K562 (cell line): Measurements from ENCODE around the gene BICD1. TPM values are rescaled to one million over a fixed set of nuclear protein-coding genes. Genes with fewer than 3 reads are reported as not detected.

Experiments used
- ATAC-seq: fragments of 200-7000 bp; cut with Tn5 transposase; 3 replicates; pipeline ENCODE4 v1.9.1; 2020; ENCODE audit warnings: moderate library complexity
- BruUV-seq: library from RNA; stranded (reverse); fragments of 400-500 nt; replicated peaks from 2 replicates; lab custom pipeline; 2021; lab: Mats Ljungman, UMichigan
- CTCF ChIA-PET: fragments of 300-600 bp; formaldehyde crosslinking; extraction: SDS; loops from one replicate; lab custom pipeline; 2021; ENCODE audit warnings: low intra/inter-chr PET ratio; lab: Yijun Ruan, JAX
- POLR2A ChIA-PET: fragments of 300-600, 350-650 bp; sonication (Branson Sonifier 250); formaldehyde crosslinking; extraction: SDS; loops from one replicate; lab custom pipeline; 2021; ENCODE audit warnings: antibody characterized with exemption, inconsistent platforms; lab: Yijun Ruan, JAX
- DNase-seq, 4 experiments: peaks; one replicate each; pipeline versions ENCODE4 v3.0.0 to v3.0.0-alpha.2; 2011 to 2018; ENCODE audit warnings: low spot score in 3 of 4, mixed read lengths in 3 of 4; ENCODE audit errors: extremely low read depth in 1 of 4
- FAIRE-seq: peaks from 2 replicates; lab custom pipeline; 2011; peaks lifted over from hg19 to GRCh38; lab: Jason Lieb, UNC
- H2AFZ ChIP-seq: 2 replicates; pipeline ENCODE4 v1.6.0; 2011; ENCODE audit warnings: low read depth, low read length, control low read depth, inconsistent platforms
- H3K27ac ChIP-seq: fragments of 200-600 bp; 3 replicates; pipeline ENCODE4 v1.8.0; 2011; ENCODE audit warnings: low read depth, mild to moderate bottlenecking, control low read depth, inconsistent platforms, low read length, moderate library complexity, mixed read lengths; ENCODE audit errors: extremely low read depth
- H3K27me3 ChIP-seq, 2 experiments: fragments of 300-600 bp in 1 of 2; 2 replicates in 1 of 2; 3 replicates in 1 of 2; pipeline versions ENCODE4 v1.6.0 to v1.8.0; 2011; ENCODE audit warnings: inconsistent platforms in 2 of 2, low read length in 2 of 2, mild to moderate bottlenecking in 1 of 2, mixed read lengths in 1 of 2, moderate library complexity in 1 of 2; ENCODE audit not compliant: control insufficient read depth in 2 of 2, insufficient read depth in 2 of 2
- H3K36me3 ChIP-seq: fragments of 300-600 bp; 3 replicates; pipeline ENCODE4 v1.8.0; 2011; ENCODE audit warnings: mild to moderate bottlenecking, low read length, inconsistent platforms; ENCODE audit not compliant: control insufficient read depth, insufficient read depth
- H3K4me1 ChIP-seq, 2 experiments: fragments of 200-600 bp in 1 of 2; replicated peaks in 1 of 2; 2 replicates in 1 of 2; 3 replicates in 1 of 2; pipeline versions ENCODE4 v1.5.1 to v1.8.0; 2011; ENCODE audit warnings: inconsistent platforms in 2 of 2, low read length in 2 of 2, mild to moderate bottlenecking in 1 of 2, mixed read lengths in 1 of 2, moderate library complexity in 1 of 2; ENCODE audit not compliant: control insufficient read depth in 2 of 2, insufficient read depth in 2 of 2
- H3K4me2 ChIP-seq: 2 replicates; pipeline ENCODE4 v1.6.1; 2011; ENCODE audit warnings: low read length, control low read depth, inconsistent platforms, mixed read lengths; ENCODE audit not compliant: insufficient read depth
- H3K4me3 ChIP-seq: fragments of 200-600 bp; sonication (generic), shearing (Covaris generic); 2 replicates; pipeline ENCODE4 v1.5.1; 2016; ENCODE audit warnings: control low read depth, inconsistent platforms
- H3K79me2 ChIP-seq: fragments of 200-600 bp; 3 replicates; pipeline ENCODE4 v1.8.0; 2011; ENCODE audit warnings: low read length, inconsistent platforms; ENCODE audit not compliant: control insufficient read depth, insufficient read depth
- H3K9ac ChIP-seq, 2 experiments: 2 replicates each; pipeline versions ENCODE4 v1.6.0 to v1.6.1; 2011; ENCODE audit warnings: low read depth in 2 of 2, low read length in 2 of 2, control low read depth in 1 of 2, inconsistent platforms in 1 of 2, mild to moderate bottlenecking in 1 of 2, mixed read lengths in 1 of 2; ENCODE audit not compliant: insufficient read depth in 1 of 2
- H3K9me1 ChIP-seq: one replicate; pipeline ENCODE4 v1.6.0; 2011; ENCODE audit warnings: inconsistent platforms, mild to moderate bottlenecking, low read length, moderate library complexity; ENCODE audit not compliant: control insufficient read depth, insufficient read depth
- H3K9me3 ChIP-seq: replicated peaks from 2 replicates; pipeline ENCODE4 v1.5.1; 2011; ENCODE audit warnings: low read depth, low read length, inconsistent platforms; ENCODE audit not compliant: control insufficient read depth, insufficient read depth
- H4K20me1 ChIP-seq: replicated peaks from 2 replicates; pipeline ENCODE4 v1.6.1; 2011; ENCODE audit warnings: low read length, inconsistent platforms, mixed read lengths; ENCODE audit not compliant: control insufficient read depth, insufficient read depth
- ATF6 ChIP-seq: sonication (generic); formaldehyde crosslinking; IDR thresholded peaks from 2 replicates; pipeline ENCODE4 v1.4.0; 2020; ENCODE audit warnings: mild to moderate bottlenecking, missing genetic modification reagents
- CHD4 ChIP-seq: fragments of 200-600 bp; sonication (generic); IDR thresholded peaks from 3 replicates; pipeline ENCODE4 v1.6.1; 2012; ENCODE audit warnings: low read depth, mild to moderate bottlenecking, mixed read lengths, low read length, inconsistent platforms; ENCODE audit not compliant: insufficient read depth, insufficient replicate concordance, poor library complexity, severe bottlenecking
- RAD51 ChIP-seq: fragments of 450-650 bp; IDR thresholded peaks from 2 replicates; pipeline ENCODE4 v1.7.1; 2016; ENCODE audit warnings: low read depth, mild to moderate bottlenecking, borderline replicate concordance
- RHOXF2B ChIP-seq: fragments of 250-450 bp; sonication (Bioruptor Pico); conservative IDR thresholded peaks from 2 replicates; pipeline ENCODE4 v1.5.1; 2021
- ZNF24 ChIP-seq: fragments of 450-650 bp; IDR thresholded peaks from 2 replicates; pipeline ENCODE4 v1.6.1; 2016
- ZNF311 ChIP-seq: fragments of 250-450 bp; sonication (Bioruptor Pico); IDR thresholded peaks from 2 replicates; pipeline ENCODE4 v1.4.0; 2020; ENCODE audit warnings: mild to moderate bottlenecking, moderate library complexity
- ZNF41 ChIP-seq: fragments of 250-450 bp; sonication (Bioruptor Pico); conservative IDR thresholded peaks from 2 replicates; pipeline ENCODE4 v1.4.0; 2020; ENCODE audit warnings: mild to moderate bottlenecking
- ZNF583 ChIP-seq: fragments of 250-450 bp; sonication (Bioruptor Pico); IDR thresholded peaks from 2 replicates; pipeline ENCODE4 v1.4.0; 2020
- ZNF644 ChIP-seq: fragments of 200-800 bp; sonication (Bioruptor generic); IDR thresholded peaks from 2 replicates; pipeline ENCODE4 v1.6.1; 2016; ENCODE audit warnings: low read depth, missing genetic modification characterization, missing compliant biosample characterization
- WGBS: fragments of 100-300 bp; shearing (Covaris generic); methylation state at CpG from one replicate; pipeline ENCODE4 v1.1.6; 2016; ENCODE audit warnings: low coverage, mixed read lengths; ENCODE audit not compliant: insufficient coverage; ENCODE audit errors: missing lambda C conversion rate; 5-methylcytosine and 5-hydroxymethylcytosine counted together
- in situ Hi-C: fragments of 300-500 bp; cut with MboI; formaldehyde crosslinking; loops from 4 replicates; pipeline ENCODE4 v1.15.0; 2018; ENCODE audit warnings: inconsistent platforms, mixed read lengths
- intact Hi-C: fragments of 100-400 bp; cut with micrococcal nuclease; formaldehyde crosslinking; loops from 2 replicates; pipeline ENCODE4 v1.14.2; 2022
- polyA plus RNA-seq, 8 experiments: library from polyadenylated mRNA; depleted of rRNA in 4 of 8; stranded (reverse) in 5 of 8; unstranded in 3 of 8; fragments of >200 nt; fragmentation: Nextera tagmentation in 2 of 8; fragmentation: Illumina TruSeq in 1 of 8; extraction: Ambion mirVana in 2 of 8; extraction: Trizol in 1 of 8; gene quantifications; 2 replicates each; pipeline versions ENCODE4 v1.2.1 to v1.2.3, GENCODE V29; 2011 to 2014; ENCODE audit warnings: inconsistent platforms in 1 of 8, missing spikeins in 1 of 8
- total RNA-seq, 7 experiments: library from RNA; depleted of rRNA in 6 of 7; stranded (reverse); fragments of >200 nt in 6 of 7; fragmentation: Illumina TruSeq in 2 of 7; extraction: Trizol in 2 of 7; gene quantifications; 2 replicates each; pipeline versions ENCODE4 v1.2.1 to v1.2.3, GENCODE V29; 2011 to 2021; ENCODE audit warnings: low replicate concordance in 1 of 7

BICD1 gene
- total and polyA plus RNA-seq, 9 of the 15 experiments (the other 6 are each of a cell fraction or from before 2014, with no cell fraction given) = 3.5 to 21.1 (median 12.5) TPM

GRCh38 chr12:32062881-32063280, 43.8 kb upstream of the BICD1 start:
- intact Hi-C loops (no loop called here), in situ Hi-C loops (no loop called here)
- POLR2A ChIA-PET = interaction anchor here (0.6 to 0.9 kb wide), 2 partner anchors 44 to 464 kb away, joined by 3 read pairs; no protein-coding TSS in a partner anchor
- Histone ChIP-seq H3K9ac (no peak overlapping the region), H3K9me1 (no peaks in the 10 kb centered on the region), H3K4me3 (no peak overlapping the region), H4K20me1 (no peaks in the 10 kb centered on the region), H3K36me3 (no peaks in the 10 kb centered on the region), H3K27ac (no peak overlapping the region), H3K4me1 (no peaks in the 10 kb centered on the region), H3K4me2 (no peak overlapping the region), H3K79me2 (no peaks in the 10 kb centered on the region), H3K27me3 (no peaks in the 10 kb centered on the region), H2AFZ (peak overlapping the region; percentile 51; the same call in 1 of the 2 replicates), H3K9me3 (peaks cover 2% of the 10 kb centered on the region; the same call in 1 of the 2 replicates)
- CTCF ChIA-PET = no interaction called here
- no peak for DNase-seq
- TF ChIP-seq RAD51 (no peak), RHOXF2B (CRISPR knock-in tag) (no peak), ATF6 (no peak), CHD4 (no peak), ZNF24 (no peak), ZNF311 (CRISPR knock-in tag) (no peak), ZNF41 (CRISPR knock-in tag) (no peak), ZNF644 (tag) (no peak), ZNF583 (CRISPR knock-in tag) (no peak)
- no TSS peak for BruUV-seq
- no peak for FAIRE-seq
- ATAC-seq = no peak
- 31% methylated on average over 2 of the region's 2 CpGs for WGBS
